Ovary (tissue), 10 donors: ENCODE results near the gene MBD3L5. TPM values are rescaled to one million over a fixed set of nuclear protein-coding genes. Genes with fewer than 3 reads are reported as not detected.
"Not testable (repeated sequence)": the region's sequence is repeated elsewhere in the genome, so short reads cannot be mapped to it uniquely, and the experiment has no call there.

Experiments
- DNase-seq, 5 donors: peaks; one replicate each; pipeline ENCODE4 v3.0.0-alpha.2; 2019 to 2020
- H3K27ac ChIP-seq, 2 donors: fragments of 200-600 bp; one replicate each; pipeline versions ENCODE4 v1.5.1 to v1.8.0; 2019 to 2022
- H3K27me3 ChIP-seq: fragments of 200-600 bp; one replicate; pipeline ENCODE4 v1.8.0; 2022
- H3K36me3 ChIP-seq: fragments of 200-600 bp; sonication (generic); one replicate; pipeline ENCODE4 v1.5.1; 2019
- H3K4me1 ChIP-seq: one replicate; pipeline ENCODE4 v1.8.1; 2013; ENCODE audit warnings: mild to moderate bottlenecking, moderate library complexity; ENCODE audit not compliant: insufficient read depth
- H3K4me3 ChIP-seq: fragments of 200-600 bp; sonication (generic); one replicate; pipeline ENCODE4 v1.5.1; 2017
- H3K9me3 ChIP-seq, 2 donors: fragments of 200-600 bp in 1 of 2; sonication (generic) in 1 of 2; one replicate each; pipeline versions ENCODE4 v1.5.1 to v1.8.1; 2013 to 2019; ENCODE audit warnings: mild to moderate bottlenecking in 1 of 2, moderate library complexity in 1 of 2
- CTCF ChIP-seq, 3 donors: fragments of 450-650 bp in 2 of 3; fragments of 200-600 bp in 1 of 3; IDR thresholded peaks; one replicate each; pipeline versions ENCODE4 v1.5.1 to v1.8.0; 2016 to 2022; ENCODE audit warnings: antibody characterized with exemption in 3 of 3, mild to moderate bottlenecking in 1 of 3
- EP300 ChIP-seq: sonication (generic); formaldehyde crosslinking; IDR thresholded peaks from one replicate; pipeline ENCODE4 v1.6.1; 2017; ENCODE audit warnings: antibody characterized with exemption
- POLR2A ChIP-seq: fragments of 450-650 bp; IDR thresholded peaks from one replicate; pipeline ENCODE4 v1.6.1; 2017; ENCODE audit warnings: antibody characterized with exemption, mild to moderate bottlenecking, moderate library complexity
- WGBS, 3 donors: extraction: QIAGEN DNeasy Blood & Tissue Kit in 1 of 3; methylation state at CpG; one replicate each; pipeline versions ENCODE4 v1.1.5 to v1.1.7; 2013 to 2017; 5-methylcytosine and 5-hydroxymethylcytosine counted together
- intact Hi-C, 4 donors: fragments of 100-400 bp; cut with DNase I; formaldehyde crosslinking; loops; one replicate each; pipeline versions ENCODE4 v1.11.0 to v1.15.1; 2022 to 2023
- long read RNA-seq, 3 donors: library from polyadenylated mRNA in 2 of 3; unstranded in 2 of 3; transcript quantifications; one replicate each; pipeline ENCODE4 v2.0.0 and lab custom pipeline, GENCODE V29; 2021 to 2026
- polyA plus RNA-seq, 2 donors: library from polyadenylated mRNA; stranded (reverse); fragments of 200-250 nt in 1 of 2; fragments of 350-450 nt in 1 of 2; fragmentation: Illumina TruSeq in 1 of 2; extraction: RNeasy Lipid Tissue Mini Kit (QIAGEN cat#74804) in 1 of 2; gene quantifications; one replicate each; pipeline ENCODE4 v1.2.3, GENCODE V29; 2013 to 2014
- total RNA-seq, 7 donors: library from RNA; depleted of rRNA in 2 of 7; stranded (reverse); fragments of >200 nt in 2 of 7; fragmentation: NEBNext Ultra II Directional in 3 of 7; extraction: Animal tissue kit (Norgen Biotek cat#: 25700) in 3 of 7; gene quantifications; one replicate each; pipeline versions ENCODE4 v1.1.0 to v1.2.4, GENCODE V29; 2016 to 2023
- donor health status: DM: no; HTN: no; CAD: no; lungs with moderate emphysema.
- donor health status: DM: no; HTN: no; CAD: no.
- donor health status: Bipolar disorder and iron deficiency.
- donor health status: DM: yes; HTN: yes; CAD: no.
- donor health status: DM: no; HTN: no; CAD: no.
- donor health status: DM: yes; HTN: yes; CAD: no.

MBD3L5 gene
- total RNA-seq = not detected
- polyA plus RNA-seq = not detected
- long read RNA-seq, donor 1 = 0 reads
- long read RNA-seq, donor 2 = 0 reads
- long read RNA-seq, donor 3 = 0 reads

- H3K27me3 ChIP-seq, H3K9me3 ChIP-seq, DNase-seq, intact Hi-C loops, H3K36me3 ChIP-seq, H3K27ac ChIP-seq, H3K4me1 ChIP-seq, H3K4me3 ChIP-seq: not testable (repeated sequence)
- WGBS, 3 donors = no CpG with 5 or more reads among the region's 9 CpGs
These were observed at the start of gene MBD3L5 for GRCh38 chr19:7030278-7030677. Gene MBD3L5 (plus strand): TSS chr19:7030578. CDS start chr19:7030612, 34 bp downstream.

GRCh38 chr19:6983448-6983847 lies 46.9 kb upstream of the MBD3L5 start:
- Histone ChIP-seq H3K4me1 (no peaks in the 10 kb centered on the region), H3K27ac (no peak overlapping the region), H3K9me3 (peaks cover 0 to 4% of the 10 kb centered on the region in 2 donors), H3K36me3 (no peaks in the 10 kb centered on the region), H3K4me3 (no peak overlapping the region), H3K27me3 (no peaks in the 10 kb centered on the region)
- intact Hi-C loops = no loop called here
- TF ChIP-seq POLR2A = no peak
- no peak for TF ChIP-seq EP300
- TF ChIP-seq CTCF (IDR thresholded peaks at IDR 0.05) = no peak
- DNase-seq = no peak

GRCh38 chr19:6987850-6988249 lies 42.5 kb upstream of the MBD3L5 start:
- Histone ChIP-seq H3K27me3 (no peaks in the 10 kb centered on the region), H3K9me3 (peaks cover 0 to 4% of the 10 kb centered on the region in 2 donors), H3K4me1 (no peaks in the 10 kb centered on the region), H3K4me3 (no peak overlapping the region), H3K27ac (no peak overlapping the region), H3K36me3 (no peaks in the 10 kb centered on the region)
- TF ChIP-seq CTCF (IDR thresholded peaks at IDR 0.05) (no peak), POLR2A (no peak), EP300 (no peak)
- intact Hi-C loops = no loop called here
- 46 to 51% (median 49%) methylated on average over 4 of the region's 4 CpGs for WGBS, 3 donors
- DNase-seq = no peak

GRCh38 chr19:6988257-6988656 lies 42.1 kb upstream of the MBD3L5 start:
- peaks cover 0 to 4% of the 10 kb centered on the region in 2 donors for H3K9me3 ChIP-seq
- H3K36me3 ChIP-seq = no peaks in the 10 kb centered on the region
- H3K27me3 ChIP-seq = no peaks in the 10 kb centered on the region
- H3K4me1 ChIP-seq = no peaks in the 10 kb centered on the region
- DNase-seq = no peak
- TF ChIP-seq EP300 (no peak), POLR2A (no peak), CTCF (IDR thresholded peaks at IDR 0.05) (no peak)
- intact Hi-C loops = no loop called here
- no peak overlapping the region for H3K27ac ChIP-seq
- no peak overlapping the region for H3K4me3 ChIP-seq
- WGBS, 3 donors = 41 to 51% (median 45%) methylated on average over 3 of the region's 3 CpGs

- H3K9me3 ChIP-seq = peaks cover 0 to 4% of the 10 kb centered on the region in 2 donors
- no peak overlapping the region for H3K4me3 ChIP-seq
- no peaks in the 10 kb centered on the region for H3K27me3 ChIP-seq
- no peaks in the 10 kb centered on the region for H3K36me3 ChIP-seq
- no peak overlapping the region for H3K27ac ChIP-seq
- no peak for DNase-seq
- intact Hi-C loops = no loop called here
- no peaks in the 10 kb centered on the region for H3K4me1 ChIP-seq
- no peak for TF ChIP-seq EP300
- no peak for TF ChIP-seq CTCF (IDR thresholded peaks at IDR 0.05)
- 76 to 81% (median 81%) methylated on average over 1 of the region's 1 CpG for WGBS, 3 donors
These were observed 35.3 kb upstream of the MBD3L5 start for GRCh38 chr19:6995054-6995453.
